Vagina (tissue), 2 donors: ENCODE data around the gene PPIP5K1. TPM values are rescaled to one million over a fixed set of nuclear protein-coding genes. Genes with fewer than 3 reads are reported as not detected.

Experiments used
- DNase-seq, 2 donors: peaks; one replicate each; pipeline ENCODE4 v3.0.0-alpha.2; 2017; ENCODE audit errors: extremely low spot score in 2 of 2
- H3K27ac ChIP-seq: fragments of 200-600 bp; sonication (generic); one replicate; pipeline ENCODE4 v1.5.1; 2019
- H3K27me3 ChIP-seq: fragments of 200-600 bp; sonication (generic); one replicate; pipeline ENCODE4 v1.5.1; 2019
- H3K36me3 ChIP-seq, 2 donors: fragments of 200-600 bp; sonication (generic); one replicate each; pipeline ENCODE4 v1.5.1; 2017 to 2019
- H3K4me1 ChIP-seq: fragments of 200-600 bp; sonication (generic); one replicate; pipeline ENCODE4 v1.5.1; 2019
- H3K4me3 ChIP-seq, 2 donors: fragments of 200-600 bp; sonication (generic); 1 replicate in 1 of 2; 2 replicates in 1 of 2; pipeline ENCODE4 v1.5.1; 2016 to 2019
- H3K9me3 ChIP-seq: fragments of 200-600 bp; sonication (generic); one replicate; pipeline ENCODE4 v1.5.1; 2019
- CTCF ChIP-seq, 3 experiments: fragments of 450-650 bp in 2 of 3; fragments of 200-600 bp in 1 of 3; sonication (generic) in 1 of 3; IDR thresholded peaks; one replicate each; pipeline ENCODE4 v1.5.1; 2017 to 2019; ENCODE audit warnings: antibody characterized with exemption in 3 of 3, mild to moderate bottlenecking in 2 of 3, moderate library complexity in 2 of 3
- POLR2A ChIP-seq, 2 donors: fragments of 450-650 bp; IDR thresholded peaks; one replicate each; pipeline ENCODE4 v1.6.1; 2017; ENCODE audit warnings: antibody characterized with exemption in 2 of 2, mild to moderate bottlenecking in 2 of 2, moderate library complexity in 2 of 2
- POLR2AphosphoS5 ChIP-seq, 2 donors: sonication (generic); formaldehyde crosslinking; IDR thresholded peaks; one replicate each; pipeline ENCODE4 v1.9.0; 2017; ENCODE audit warnings: antibody characterized with exemption in 2 of 2, mild to moderate bottlenecking in 2 of 2, low read depth in 1 of 2; ENCODE audit not compliant: insufficient read depth in 1 of 2
- intact Hi-C: fragments of 100-400 bp; cut with DNase I; formaldehyde crosslinking; loops from one replicate; pipeline ENCODE4 v1.15.1; 2023
- small RNA-seq: library from RNA; depleted of rRNA; stranded (forward); fragments of <200 nt; gene quantifications from one replicate; pipeline ENCODE3, GENCODE V24; 2016
- total RNA-seq: library from RNA; depleted of rRNA; stranded (reverse); fragments of >200 nt; gene quantifications from one replicate; pipeline ENCODE4 v1.2.3, GENCODE V29; 2016

Gene PPIP5K1
- total RNA-seq, 1 donor from 2014 or later, result 46.4 TPM

DNA sequence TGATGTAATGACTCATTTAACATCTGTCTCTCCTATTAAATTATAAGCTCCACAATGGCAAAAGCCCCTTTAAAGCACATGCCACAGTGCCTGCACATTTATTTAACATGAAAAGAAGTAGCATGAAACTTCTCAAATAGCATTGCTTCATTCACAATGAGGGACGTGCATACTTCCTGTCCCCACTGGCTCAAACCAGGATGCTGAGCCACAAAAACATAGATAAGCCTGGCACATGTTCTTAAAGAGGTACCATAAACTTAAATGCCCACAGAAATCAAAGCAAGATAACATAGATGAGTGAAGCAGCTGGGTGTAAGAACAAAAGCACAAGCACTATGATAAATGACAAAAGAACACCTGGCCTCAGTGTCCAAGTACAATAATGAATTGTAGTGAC, 100.8 kb downstream of the PPIP5K1 start:
- no peaks in the 10 kb centered on the region for H3K9me3 ChIP-seq
- no peak overlapping the region for H3K27ac ChIP-seq
- H3K27me3 ChIP-seq, result no peaks in the 10 kb centered on the region
- no peak overlapping the region for H3K4me3 ChIP-seq
- TF ChIP-seq POLR2AphosphoS5 (IDR thresholded peaks at IDR 0.05; ENCODE audit: insufficient read depth in 1 of 2, low read depth in 1 of 2) (no peak), POLR2A (IDR thresholded peaks at IDR 0.05) (no peak), CTCF (IDR thresholded peaks at IDR 0.05) (no peak)
- peaks cover 0 to 14% of the 10 kb centered on the region in 2 donors for H3K36me3 ChIP-seq
- no peak for DNase-seq
- intact Hi-C loops, result no loop called here
- H3K4me1 ChIP-seq, result peaks cover 29% of the 10 kb centered on the region

DNA sequence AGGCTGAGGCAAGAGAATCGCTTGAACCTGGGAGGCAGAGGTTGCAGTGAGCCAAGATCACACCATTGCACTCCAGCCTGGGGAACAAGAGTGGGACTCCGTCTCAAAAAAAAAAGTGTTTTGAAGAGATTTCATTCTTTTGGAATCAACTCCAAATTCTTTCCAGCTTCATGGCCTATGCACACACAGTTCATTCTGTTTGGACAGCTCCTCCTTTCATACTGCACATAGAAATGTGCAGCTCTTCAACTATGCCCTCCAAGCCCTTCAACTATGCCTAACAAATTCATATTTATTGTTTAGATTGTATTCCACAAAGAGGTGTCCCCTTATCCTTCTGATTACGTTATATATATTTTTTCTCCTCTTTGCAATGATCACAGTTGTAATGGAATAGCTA, 101.2 kb downstream of the PPIP5K1 start:
- Histone ChIP-seq H3K9me3 (no peaks in the 10 kb centered on the region), H3K36me3 (peaks cover 0 to 14% of the 10 kb centered on the region in 2 donors), H3K4me3 (no peak overlapping the region), H3K27me3 (no peaks in the 10 kb centered on the region), H3K4me1 (peaks cover 31% of the 10 kb centered on the region), H3K27ac (no peak overlapping the region)
- TF ChIP-seq CTCF (IDR thresholded peaks at IDR 0.05), result no peak
- TF ChIP-seq POLR2A (IDR thresholded peaks at IDR 0.05), result no peak
- no peak for TF ChIP-seq POLR2AphosphoS5 (IDR thresholded peaks at IDR 0.05; ENCODE audit: insufficient read depth in 1 of 2, low read depth in 1 of 2)
- intact Hi-C loops, result no loop called here
- DNase-seq, result no peak

GRCh38 chr15:43487271-43487895, 102.6 kb downstream of the PPIP5K1 start:
- no peaks in the 10 kb centered on the region for H3K27me3 ChIP-seq
- no peak overlapping the region for H3K27ac ChIP-seq
- no peak for DNase-seq
- H3K4me3 ChIP-seq, result no peak overlapping the region
- H3K9me3 ChIP-seq, result no peaks in the 10 kb centered on the region
- peaks cover 34% of the 10 kb centered on the region for H3K4me1 ChIP-seq
- TF ChIP-seq POLR2A (IDR thresholded peaks at IDR 0.05), result no peak
- no peak for TF ChIP-seq POLR2AphosphoS5 (IDR thresholded peaks at IDR 0.05; ENCODE audit: insufficient read depth in 1 of 2, low read depth in 1 of 2)
- TF ChIP-seq CTCF (IDR thresholded peaks at IDR 0.05), result no peak
- H3K36me3 ChIP-seq, result peaks cover 0 to 16% of the 10 kb centered on the region in 2 donors
- intact Hi-C loops, result loop anchor here (2.0 kb wide), 1 partner anchor 33 kb away; no protein-coding TSS in a partner anchor

GRCh38 chr15:43484455-43484854, 105.6 kb downstream of the PPIP5K1 start:
- Histone ChIP-seq H3K4me1 (peaks cover 19% of the 10 kb centered on the region), H3K4me3 (no peak overlapping the region), H3K27ac (peak overlapping the region; percentile 23), H3K9me3 (no peaks in the 10 kb centered on the region), H3K36me3 (peaks cover 0 to 40% of the 10 kb centered on the region in 2 donors), H3K27me3 (no peaks in the 10 kb centered on the region)
- no peak for TF ChIP-seq POLR2AphosphoS5 (IDR thresholded peaks at IDR 0.05; ENCODE audit: insufficient read depth in 1 of 2, low read depth in 1 of 2)
- TF ChIP-seq CTCF (IDR thresholded peaks at IDR 0.05), result no peak
- TF ChIP-seq POLR2A (IDR thresholded peaks at IDR 0.05), result no peak
- intact Hi-C loops, result no loop called here
- no peak for DNase-seq

Small RNAs within 50 kb of the gene (small RNA-seq; reads per million reads assigned to genes)
- not detected for gene RNU6-554P
- not detected for gene RNU6-610P

Other genes with a start within 250 kb of the PPIP5K1 start
- 18.2 TPM for gene ZSCAN29, start 219.2 kb downstream of the PPIP5K1 start, total RNA-seq
- gene TUBGCP4, start 219.1 kb downstream of the PPIP5K1 start, total RNA-seq, result 17.7 TPM
- gene TP53BP1, start 97.1 kb downstream of the PPIP5K1 start, total RNA-seq, result 44.9 TPM
- gene MAP1A, start 72.6 kb downstream of the PPIP5K1 start, total RNA-seq, result 16.9 TPM
- 29.7 TPM for gene CKMT1B, start 3.8 kb upstream of the PPIP5K1 start, total RNA-seq
- gene STRC, start 28.6 kb upstream of the PPIP5K1 start, total RNA-seq, result 0.74 TPM
- 9.1 TPM for gene CATSPER2, start 58.6 kb upstream of the PPIP5K1 start, total RNA-seq
- 37.6 TPM for gene CKMT1A, start 103.7 kb upstream of the PPIP5K1 start, total RNA-seq
- gene PDIA3, start 156.2 kb upstream of the PPIP5K1 start, total RNA-seq, result 93.8 TPM
- 15.0 TPM for gene ELL3, start 186.8 kb upstream of the PPIP5K1 start, total RNA-seq
- 564 TPM for gene SERF2, start 202.1 kb upstream of the PPIP5K1 start, total RNA-seq
- not detected for gene SERINC4, start 210.0 kb upstream of the PPIP5K1 start, total RNA-seq
- gene HYPK, start 210.4 kb upstream of the PPIP5K1 start, total RNA-seq, result 44.9 TPM
- 13.5 TPM for gene MFAP1, start 234.5 kb upstream of the PPIP5K1 start, total RNA-seq
- gene WDR76, start 236.8 kb upstream of the PPIP5K1 start, total RNA-seq, result 3.4 TPM